NK-92 (cell line): ENCODE data around the gene WDR64.

Source experiments
- DNase-seq: peaks from one replicate; lab custom pipeline; 2025; ENCODE audit not compliant: unreplicated experiment; lab: John Stamatoyannopoulos, UW

Gene WDR64

DNA sequence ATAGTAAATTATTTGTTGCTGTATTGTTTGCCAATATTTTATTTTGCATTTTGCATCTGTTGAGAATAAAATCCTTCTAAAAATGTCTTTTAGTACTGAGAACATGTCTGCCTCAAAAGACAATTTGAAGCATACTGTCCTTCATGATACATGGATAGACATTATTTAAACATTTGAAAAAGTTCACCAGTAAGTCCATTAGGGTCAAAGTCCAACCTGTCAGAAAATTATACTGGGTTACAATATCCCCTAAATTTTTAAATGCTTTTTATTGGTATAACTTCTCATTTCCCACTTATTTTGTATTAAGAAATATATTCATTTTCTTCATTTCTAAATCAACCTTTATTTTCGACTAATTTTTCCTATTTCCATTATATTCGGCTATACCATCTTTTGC, 21.2 kb upstream of the WDR64 start:
- DNase-seq = no peak

DNA sequence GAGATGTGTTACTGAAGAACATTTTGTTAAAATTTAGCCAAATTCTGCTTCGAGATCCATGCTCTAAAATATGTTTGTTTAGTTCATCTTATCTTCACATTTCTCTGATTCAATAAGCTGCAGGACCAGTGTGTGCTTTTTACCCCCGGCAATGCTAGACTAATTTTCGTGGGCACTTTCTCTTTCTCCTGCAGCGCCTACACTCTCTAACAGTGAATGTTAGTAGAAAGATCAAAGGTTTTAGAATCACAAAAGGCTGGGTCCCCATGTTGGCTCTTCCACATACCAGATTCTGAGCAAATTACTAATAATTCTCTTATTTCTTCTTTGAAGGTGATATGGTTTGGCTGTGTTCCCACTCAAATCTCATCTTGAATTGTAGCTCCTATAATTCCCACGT, 20.4 kb upstream of the WDR64 start:
- no peak for DNase-seq

DNA sequence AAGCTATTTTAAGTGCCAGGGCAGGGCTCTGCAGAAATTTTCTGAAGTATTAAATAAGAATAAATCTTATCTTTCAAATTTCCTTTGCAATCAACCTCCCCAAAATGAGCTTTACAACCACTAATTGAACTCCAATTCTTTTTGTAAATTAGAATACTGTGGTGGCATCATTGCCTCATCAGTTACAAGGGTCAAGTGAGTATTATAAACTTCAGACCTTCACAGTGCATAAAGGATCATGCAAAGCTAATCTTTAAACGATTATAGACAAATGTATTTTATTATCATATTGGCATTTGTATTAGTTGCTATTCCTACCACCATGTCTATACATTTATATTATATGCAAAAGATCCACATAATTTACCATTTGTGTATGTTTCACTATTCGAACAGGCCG, 19.1 kb upstream of the WDR64 start:
- DNase-seq = no peak

DNA sequence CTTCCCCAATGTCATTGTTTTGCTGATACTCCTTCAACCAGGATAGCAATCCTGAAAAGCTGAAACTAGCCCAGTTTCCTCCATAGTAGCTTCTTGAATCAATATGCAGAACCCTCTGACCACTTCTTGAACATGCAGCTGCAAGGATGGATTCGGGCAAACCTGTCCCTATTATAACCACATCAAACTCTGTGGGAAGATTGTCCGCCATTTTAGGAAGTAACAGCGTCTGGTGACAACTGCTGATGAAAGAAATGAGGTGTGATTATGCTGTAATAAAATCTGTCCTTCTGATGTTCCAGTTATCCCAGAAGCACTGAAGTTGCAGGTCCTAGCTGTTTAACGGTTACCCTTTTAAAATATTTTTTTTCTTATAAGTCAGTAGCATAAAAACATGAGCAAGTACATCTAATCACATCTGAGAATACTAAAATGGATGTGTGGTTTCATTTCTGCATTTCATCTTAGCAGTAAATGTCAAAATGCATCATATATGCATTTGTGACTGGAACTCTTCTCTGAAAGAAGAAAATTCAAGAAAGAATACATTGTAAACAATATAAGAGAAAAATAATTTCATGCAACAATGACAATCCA, 16.4 kb upstream of the WDR64 start:
- no peak for DNase-seq

DNA sequence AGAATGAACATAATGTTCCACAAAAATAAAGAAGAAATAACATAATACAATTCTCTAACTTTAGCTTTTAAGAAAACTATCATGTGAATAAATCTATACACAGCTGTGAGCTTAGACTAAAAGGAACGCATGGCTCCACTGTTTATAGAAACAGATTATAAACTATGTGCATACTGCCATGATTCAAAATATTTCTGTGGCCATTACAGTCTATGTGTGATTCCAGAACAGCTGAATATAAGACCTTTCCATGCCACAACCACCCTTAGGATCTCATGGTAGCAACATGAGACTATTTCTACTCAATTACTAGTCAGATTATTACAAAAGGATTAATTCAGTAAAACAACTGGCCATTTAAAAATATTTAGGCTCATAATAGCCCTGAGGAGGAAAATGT, 15.8 kb upstream of the WDR64 start:
- DNase-seq = no peak

DNA sequence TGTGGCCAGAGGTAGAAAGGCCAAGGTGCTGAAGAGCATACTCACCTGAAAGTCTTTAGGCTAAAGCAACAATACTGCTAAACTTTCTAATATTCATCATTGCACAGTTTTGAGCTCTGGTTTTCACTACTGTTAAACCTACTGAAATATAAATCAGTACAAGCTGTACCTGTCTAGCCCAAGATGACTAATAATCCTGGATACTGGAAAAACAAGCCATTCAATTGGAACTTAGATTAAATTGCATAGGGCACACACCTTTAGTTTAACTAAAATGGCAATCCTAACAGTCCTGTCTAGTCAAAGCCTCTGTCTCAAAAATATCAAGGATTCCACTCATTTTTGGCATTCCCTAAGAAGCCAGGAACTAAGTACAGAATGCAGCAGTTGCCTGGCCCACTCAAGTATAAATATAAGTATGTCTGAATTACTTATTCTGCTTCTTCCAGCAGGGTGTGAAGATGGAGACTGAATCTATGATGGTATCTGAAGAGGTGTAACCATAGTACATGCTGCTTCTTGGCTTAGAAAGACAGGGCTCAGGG, 15.0 kb upstream of the WDR64 start:
- DNase-seq = no peak

DNA sequence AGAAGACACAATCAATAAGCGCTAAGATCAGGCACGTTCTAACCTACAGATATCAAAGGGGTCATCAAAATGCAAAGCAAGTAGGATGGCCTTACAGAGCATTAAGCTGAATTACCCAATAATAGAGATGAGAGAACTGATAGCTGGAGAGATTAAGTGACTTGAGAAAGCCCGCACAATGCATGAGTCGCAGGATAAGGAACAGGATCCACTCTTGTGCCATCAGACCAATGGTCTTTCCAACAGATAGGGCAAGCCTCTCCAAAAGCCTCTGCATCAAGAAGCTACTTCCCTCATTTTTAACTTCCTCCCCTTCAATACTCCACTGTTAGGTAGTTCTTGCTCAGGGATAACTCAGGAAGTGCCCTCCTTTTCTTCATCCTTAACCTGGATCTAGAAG, 14.5 kb upstream of the WDR64 start:
- DNase-seq = no peak

DNA sequence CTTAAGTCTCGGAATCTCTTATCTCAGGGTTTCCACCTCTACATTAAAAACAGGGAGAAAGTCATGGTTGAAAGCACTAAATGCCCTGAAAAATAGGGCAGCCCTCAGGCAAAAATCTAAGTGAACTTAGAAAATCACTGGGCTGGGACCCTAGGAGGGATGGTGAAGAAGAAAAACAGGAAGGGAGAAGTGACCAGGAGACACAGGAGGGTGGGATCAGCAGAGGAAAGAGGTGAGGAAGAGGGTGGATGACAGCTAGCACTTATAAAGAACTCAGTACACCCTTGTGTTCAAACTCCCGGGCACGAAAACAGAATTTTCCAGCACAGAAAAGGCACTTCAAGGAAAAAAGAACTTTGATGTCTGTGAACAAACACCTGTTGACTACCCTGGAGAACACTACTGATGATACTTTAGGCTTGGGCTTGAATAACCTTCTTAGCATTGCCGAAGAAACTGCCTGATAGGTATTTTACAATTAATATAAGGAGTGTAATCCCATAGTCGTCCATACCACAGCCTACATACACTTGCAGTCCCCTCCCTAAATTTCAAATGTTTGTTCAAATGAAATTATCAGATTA, 13.9 kb upstream of the WDR64 start:
- no peak for DNase-seq

DNA sequence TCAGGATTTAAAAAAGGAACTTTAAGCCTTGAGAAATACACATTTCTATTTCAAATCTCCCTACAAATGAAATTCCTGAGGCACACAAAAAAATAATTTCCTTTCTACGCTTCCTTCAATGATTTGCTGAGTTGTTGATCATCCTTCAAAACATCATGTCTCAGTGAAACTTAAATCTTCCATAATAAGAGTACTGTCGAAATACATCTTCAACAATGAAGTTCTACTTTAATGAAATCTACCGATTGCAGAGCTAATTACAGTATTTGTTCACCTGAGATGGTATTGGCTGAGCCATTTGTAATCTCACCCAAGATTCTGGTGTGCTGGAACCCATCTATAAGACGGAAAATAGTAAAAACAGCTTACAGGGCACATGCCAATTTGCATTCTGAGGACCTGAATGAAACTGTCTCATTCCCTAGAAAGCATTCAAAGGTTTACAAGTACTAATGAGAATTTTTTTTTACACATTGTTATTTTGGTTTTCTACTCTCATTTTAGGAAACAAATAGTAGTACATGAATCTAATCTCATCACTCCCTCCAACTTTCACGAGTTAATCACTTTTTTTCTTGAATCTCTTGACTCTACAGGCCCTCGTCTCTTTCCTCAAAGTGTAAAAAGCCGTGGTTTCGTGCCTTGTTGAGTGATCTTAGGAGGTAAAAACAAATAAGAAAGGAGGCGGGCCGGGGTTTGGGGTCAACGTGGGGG, 13.0 kb upstream of the WDR64 start:
- DNase-seq = no peak

DNA sequence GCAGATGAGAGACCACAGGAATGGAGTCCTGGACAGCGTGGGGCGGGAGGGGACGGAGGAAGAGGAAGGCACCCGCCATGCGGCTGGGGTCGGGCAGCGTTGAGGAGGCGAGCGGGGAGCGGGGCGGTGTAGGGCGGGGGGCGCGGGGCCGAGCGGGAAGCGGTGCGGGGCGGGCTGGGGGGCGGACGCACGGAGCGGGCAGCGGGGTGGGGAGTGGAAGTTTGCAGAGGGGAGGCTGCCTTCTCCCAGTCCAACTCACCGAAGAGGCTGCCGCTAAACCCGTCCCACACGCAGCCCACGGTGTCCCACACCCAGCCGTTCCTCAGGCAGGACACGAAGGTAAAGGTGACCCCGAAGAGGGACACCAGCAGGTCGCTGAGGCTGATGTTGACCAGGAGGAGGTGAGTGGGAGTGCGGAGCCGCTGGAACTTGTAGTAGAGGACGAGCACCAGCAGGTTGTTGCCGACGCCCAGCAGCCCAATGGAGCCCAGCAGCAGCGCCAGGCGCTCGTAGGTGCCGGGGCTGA, 12.4 kb upstream of the WDR64 start:
- no peak for DNase-seq

DNA sequence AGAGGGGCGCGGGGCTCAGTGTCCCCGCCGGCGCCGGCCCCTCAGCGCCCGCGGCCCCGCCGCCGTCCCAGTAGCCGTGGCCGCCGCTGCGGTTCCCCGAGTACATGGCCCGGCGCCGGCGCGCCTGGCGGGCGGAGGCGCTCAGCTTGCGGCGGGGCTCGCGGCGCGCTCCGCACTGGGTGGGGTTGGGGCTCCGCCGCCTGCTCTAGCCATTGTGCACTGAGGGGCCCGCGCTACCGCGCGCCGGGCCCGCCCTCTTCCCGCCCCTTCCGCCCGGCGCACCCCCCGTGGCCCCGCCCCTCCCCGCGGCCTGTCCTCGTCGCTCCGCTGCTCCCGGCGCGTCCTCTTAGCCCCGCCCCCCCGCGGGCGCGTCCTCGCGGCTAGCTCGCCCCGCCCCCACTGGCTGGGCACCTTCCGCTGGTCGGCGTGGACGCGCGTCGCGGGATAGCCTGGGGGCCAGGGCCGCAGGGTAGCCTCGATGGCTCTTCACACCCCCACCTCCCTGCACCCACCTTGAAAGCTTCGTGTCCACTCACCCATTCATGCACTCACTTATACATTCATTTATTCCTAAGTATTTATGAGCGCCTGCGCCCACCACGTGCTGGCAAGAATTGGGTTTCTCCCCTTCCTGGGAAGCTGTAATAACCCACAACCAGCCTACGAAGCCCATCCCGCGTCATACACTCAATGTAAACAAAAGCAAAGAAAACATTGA, 11.8 kb upstream of the WDR64 start, which contains the start of the genes CHML and OPN3:
TSS of gene CHML (minus strand) at position 221 of the 718 bp plus-strand sequence. CDS start 4,603 bp downstream, outside the sequence.
TSS of gene OPN3 (minus strand) at position 221 of the 718 bp plus-strand sequence. CDS start at position 106, 115 bp downstream.
- DNase-seq = peak; percentile 12

DNA sequence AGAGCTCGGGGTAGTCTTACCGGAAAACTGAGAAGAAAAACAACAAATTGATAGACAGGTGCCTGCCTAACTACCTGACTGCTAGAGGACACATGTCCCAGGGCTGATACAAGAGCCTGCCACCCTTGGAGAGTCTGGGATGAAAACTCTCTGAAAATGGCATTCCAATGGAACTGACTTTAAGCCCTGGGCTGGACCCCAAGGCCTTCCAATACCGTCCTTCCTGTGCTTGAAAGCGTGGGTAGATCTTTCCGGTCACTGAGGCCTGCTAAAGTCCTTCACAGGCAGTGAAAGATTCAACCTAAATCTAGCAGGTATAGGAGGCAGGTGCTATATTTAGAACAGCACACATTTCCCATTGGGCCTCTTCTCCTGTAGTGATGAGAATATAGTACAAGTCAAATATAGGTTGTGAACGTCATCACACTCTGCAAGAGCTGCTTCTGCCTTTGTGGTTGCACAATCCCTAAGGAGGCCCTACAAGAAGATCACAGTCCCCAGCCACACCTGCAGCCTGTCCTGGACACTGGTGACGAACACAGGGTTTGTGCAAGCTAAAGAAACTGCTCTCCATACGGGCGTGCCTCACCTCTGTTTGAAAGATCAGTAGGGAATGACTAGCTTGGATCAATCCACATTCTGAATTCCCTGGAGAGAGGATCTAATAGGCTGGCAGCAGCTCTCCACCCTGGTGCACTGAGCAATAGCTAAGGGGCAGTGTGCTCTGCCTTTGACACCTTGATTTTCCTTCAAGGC, 11.0 kb upstream of the WDR64 start:
- DNase-seq = no peak

DNA sequence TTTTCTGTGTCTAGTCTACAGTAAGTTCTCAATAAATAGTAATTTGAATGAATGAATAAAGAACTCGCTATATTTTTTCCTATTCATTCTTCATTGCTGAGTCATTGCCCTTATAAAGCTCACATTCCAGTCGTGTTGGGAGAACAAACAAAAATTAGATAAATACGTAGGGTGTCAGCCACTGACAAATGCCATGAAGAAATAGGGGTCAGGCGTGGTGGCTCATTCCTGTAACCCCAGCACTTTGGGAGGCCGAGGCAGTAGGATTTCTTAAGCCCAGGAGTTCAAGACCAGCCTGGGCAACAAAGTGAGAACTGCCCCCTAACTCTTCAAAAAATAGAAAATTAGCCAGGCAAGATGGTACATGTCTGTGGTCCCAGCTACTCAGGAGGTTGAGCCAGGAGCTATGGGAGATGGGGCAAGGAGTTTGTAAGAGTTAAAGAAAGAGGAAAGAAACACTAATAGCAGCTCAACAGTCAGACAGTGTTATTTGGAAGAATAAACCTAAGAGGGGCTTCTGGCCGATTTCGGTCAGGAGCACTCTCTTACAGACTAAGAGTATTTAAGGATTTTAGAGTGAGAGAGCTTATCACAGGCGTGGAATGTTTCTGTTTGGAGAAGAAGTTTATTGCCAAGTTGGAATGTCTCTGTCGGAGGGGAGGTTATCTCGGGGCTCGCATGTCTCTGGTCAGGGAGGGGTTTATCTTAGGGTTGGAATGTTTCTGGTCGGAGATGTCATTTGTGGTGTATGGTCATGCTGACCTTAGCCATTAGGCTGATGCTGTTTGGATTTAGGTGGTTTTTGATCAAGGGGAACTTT, 10.1 kb upstream of the WDR64 start:
- no peak for DNase-seq

DNA sequence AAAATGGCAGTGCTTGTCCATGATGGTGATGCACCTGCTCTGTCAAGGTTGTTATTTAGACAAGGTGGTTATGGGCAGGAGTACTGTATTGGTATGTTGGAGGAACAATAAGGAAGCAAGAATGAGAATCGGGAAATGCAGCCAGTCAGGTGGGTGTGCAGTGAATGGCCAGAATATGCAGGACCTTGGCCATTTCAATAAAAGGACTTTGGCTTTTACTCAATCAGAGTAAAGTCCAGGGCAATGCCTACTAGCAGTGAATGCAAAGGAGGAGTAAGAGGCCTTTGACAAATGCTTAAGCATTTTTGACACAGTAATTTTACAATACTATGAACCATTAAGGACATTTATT, 9.5 kb upstream of the WDR64 start:
- no peak for DNase-seq

DNA sequence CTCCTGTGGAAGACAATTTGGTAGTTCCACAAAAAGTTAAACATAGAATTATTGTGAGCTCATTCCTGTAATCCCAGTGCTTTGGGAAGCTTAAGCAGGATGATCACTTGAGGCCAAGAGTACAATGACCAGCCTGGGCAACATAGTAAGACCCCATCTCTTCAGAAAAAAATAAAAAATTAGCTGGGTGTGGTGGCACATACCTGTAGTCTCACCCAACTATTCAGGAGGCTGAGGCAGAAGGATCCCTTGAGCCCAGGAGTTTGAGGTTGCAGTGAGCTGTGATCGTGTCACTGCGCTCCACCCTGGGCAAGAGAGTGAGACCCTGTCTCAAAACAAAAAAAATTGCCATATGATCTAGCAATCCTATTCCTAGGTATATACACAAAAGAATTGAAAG, 7.8 kb upstream of the WDR64 start:
- DNase-seq = no peak

DNA sequence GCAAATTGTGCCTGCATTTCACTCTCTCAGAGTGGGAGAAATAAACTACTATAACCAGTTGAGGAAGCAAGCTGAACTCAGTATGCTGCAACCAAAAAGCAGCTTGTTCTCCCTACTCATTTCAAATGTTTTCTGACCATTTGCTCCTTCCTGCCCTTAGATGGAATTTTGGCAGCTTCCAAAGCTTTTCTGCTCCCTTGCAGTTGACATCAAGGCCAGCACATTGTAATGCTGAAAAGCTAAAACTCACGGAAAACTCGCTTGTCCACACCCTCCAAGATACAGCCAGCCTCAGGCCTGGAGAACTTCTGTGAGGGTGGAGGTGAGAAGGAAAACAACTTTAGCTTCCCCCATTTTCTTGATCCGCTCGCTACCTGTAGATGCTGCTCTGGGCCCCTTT, 6.9 kb upstream of the WDR64 start:
- DNase-seq = no peak

DNA sequence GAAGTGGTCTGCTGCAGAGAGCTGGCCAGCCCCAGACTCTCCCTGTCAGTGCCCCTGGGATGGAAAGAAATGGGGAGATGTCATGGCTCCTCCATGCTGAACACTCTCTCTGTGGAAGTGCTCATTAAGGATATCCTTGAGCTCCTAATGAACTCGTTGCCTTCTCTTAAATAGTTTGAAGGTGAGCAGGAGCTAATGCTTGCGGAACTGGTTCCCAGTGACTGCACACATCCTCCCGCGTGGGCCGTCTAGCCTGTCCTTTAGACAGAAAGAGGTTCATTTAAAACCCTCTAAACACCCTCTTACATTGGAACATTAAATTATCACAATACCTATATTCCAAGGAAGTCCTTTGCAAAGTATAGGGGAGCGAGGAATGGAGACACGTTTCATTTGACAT, 5.9 kb upstream of the WDR64 start:
- DNase-seq = no peak

DNA sequence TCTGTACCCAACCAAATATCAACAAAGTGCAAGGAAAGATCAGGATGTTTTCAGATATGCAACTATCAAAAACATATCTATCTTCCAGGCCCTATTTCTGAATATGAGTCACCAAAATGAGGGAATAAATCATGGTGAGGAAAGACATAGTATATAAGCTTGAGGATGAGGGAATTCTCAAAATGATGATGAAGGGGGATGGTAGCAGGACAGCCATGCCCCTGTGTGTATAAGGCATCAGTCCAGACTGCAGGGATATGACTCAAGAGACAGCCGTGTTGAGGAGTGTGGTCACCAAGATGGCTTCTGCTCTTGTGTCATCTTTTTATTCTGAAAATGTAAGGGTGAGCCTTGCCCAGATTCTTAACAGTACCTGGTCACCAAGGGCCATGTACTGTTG, 4.4 kb upstream of the WDR64 start:
- no peak for DNase-seq

DNA sequence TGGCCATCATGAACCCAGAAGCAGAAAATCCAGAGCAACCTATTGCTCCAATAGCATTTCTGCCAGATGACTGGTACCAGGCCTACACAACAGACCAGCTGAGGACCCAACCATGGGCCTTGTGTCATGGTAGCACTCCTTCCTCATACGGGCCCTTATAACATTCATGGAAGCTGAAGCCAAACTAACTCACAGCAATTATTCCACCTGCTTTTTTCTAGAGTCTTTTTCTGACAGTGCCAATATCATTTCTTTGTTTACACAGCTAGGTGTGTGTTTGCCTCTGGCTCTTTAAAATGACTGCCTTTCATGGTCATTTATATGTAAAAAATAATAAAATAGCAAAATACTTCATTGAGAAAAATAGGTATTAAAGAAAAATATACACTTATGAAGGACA, 3.9 kb upstream of the WDR64 start:
- DNase-seq = no peak

DNA sequence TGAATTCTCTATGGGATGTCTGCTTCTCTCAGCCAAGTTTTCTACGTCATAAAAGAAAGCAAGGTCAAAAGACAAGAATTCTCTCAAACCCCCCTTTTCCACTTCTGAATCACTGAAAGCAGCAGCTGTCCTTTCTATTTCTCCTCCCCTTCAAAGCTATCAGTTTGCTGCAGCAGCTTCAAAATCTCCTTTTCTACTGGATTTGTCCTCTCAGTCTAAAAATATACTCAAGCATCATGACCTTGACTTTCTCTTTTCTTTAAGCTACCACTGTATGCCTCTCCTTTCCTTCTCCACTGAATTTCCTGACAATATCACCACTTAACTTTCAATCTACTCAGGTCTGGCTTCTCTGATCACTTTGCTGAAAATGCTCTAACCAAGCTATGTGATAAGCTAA, 1.9 kb downstream of the WDR64 start:
- no peak for DNase-seq
